HG03460 (cell line): ENCODE data around the gene PRG2.
"Not testable (repeated sequence)": the region's sequence is repeated elsewhere in the genome, so short reads cannot be mapped to it uniquely, and the experiment has no call there.

ENCODE experiments used
- ATAC-seq: cut with Tn5 transposase; IDR thresholded peaks from one replicate; pipeline ENCODE4 v1.9.1; 2021; ENCODE audit not compliant: unreplicated experiment

The PRG2 gene

DNA sequence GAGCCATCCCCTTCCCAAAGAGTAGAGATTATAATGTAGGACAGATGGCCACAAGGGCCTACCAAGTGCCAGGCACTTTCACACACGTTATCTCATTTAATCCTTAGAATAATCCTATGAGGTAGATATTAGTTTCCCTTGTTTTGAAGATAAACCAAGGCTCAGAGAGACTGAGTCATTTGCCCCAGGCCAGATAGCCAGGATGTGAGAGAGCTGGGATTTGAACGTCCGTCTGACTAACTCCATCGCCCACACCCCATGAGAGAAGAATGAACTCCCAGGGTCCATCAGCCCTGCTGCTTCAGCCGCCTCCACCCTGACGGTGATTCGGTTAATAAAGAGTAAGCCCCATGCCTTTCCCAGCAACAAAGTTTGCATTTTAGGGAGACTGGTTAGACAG lies 20.2 kb downstream of the PRG2 start:
- ATAC-seq = no peak

DNA sequence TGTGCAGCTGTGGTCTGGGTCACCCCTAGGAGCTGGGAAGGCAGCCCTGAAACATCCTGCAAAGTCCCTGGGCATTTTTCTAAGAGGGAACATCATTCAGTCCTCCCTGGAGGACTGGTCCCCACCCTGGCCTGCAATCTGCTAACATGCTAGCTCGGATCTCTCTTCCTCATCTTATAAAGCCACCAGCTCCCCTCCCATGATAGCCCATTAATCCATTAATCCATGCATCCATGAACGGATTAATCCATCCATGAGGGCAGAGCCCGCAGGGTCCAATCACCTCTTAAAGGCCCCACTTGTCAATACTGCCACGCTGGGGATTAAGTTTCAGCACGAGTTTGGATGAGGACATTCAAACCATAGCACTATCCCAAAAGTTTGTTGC lies 21.6 kb downstream of the PRG2 start:
- no peak for ATAC-seq

DNA sequence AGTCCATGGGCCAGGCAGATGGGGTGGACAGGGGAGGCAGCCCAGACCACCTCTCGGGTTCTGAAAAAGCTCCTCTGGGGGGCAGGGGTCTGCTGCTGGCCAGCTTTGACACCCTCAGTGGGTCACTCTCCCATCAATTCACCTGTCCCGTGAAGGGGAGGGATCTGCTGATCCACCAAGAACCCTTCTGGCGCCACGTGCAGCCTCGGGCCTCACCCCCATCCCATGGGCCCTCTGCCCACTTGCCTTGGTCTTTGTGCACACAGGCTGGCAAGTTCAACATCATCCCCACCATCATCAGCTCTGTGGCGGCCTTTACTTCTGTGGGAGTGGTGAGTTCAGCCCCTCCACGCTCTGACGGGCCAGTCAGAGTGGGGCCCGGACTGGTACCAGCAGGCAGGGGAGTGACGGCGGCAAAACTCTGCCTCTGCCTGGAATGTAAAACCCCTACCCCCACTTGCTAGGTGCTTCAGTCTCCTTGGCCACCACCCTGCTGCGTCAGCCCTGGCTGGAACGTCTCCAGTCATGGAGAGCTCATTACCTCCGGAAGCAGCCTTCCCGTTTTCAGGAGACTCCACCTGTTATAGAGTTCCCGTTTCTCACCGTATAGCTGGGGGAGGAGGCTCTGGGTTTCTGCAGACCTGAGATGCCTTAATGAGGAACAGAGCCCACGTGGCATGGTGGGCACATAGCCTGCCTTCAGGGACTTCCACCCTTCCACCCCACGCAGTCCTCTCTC lies 22.2 kb downstream of the PRG2 start:
- ATAC-seq = no peak

DNA sequence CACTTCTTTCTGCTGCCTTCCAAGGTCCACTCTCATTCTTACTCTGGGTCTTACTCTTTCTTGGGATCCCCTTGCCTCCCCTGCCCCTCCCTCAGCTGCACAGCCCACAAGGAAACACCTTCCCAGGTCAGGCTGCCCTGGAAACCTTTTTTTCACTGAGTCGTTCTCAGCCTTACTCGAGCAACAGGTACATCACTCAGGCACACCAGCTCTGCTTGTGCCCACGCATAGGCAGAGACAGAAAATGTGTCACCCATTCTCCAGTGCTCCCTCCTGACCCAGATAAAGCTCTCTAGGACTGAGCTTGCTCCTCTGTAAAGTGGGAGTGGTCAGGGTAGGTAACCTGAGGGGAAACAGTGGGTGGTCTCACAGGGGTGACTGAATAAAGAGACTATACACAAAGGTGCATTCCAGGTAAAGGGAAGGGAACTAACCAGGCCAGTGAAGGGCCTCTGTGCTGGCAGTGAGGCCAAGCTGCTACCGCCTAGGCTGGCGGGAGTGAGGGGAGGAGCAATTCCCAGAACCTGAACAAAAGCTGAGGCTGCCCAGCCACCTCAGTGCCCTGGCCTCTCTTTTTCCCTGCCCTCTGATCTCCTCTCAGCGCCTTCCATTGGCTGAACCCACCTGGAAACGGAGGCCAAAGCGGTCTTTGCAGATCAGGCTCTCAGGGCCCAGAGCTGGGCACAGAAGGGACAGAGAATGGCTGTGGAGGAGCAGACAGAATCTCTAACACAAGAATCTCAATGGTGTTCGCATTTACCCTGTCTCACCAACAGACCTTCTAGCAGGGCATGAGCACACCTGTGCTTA lies 25.4 kb downstream of the PRG2 start:
- no peak for ATAC-seq

DNA sequence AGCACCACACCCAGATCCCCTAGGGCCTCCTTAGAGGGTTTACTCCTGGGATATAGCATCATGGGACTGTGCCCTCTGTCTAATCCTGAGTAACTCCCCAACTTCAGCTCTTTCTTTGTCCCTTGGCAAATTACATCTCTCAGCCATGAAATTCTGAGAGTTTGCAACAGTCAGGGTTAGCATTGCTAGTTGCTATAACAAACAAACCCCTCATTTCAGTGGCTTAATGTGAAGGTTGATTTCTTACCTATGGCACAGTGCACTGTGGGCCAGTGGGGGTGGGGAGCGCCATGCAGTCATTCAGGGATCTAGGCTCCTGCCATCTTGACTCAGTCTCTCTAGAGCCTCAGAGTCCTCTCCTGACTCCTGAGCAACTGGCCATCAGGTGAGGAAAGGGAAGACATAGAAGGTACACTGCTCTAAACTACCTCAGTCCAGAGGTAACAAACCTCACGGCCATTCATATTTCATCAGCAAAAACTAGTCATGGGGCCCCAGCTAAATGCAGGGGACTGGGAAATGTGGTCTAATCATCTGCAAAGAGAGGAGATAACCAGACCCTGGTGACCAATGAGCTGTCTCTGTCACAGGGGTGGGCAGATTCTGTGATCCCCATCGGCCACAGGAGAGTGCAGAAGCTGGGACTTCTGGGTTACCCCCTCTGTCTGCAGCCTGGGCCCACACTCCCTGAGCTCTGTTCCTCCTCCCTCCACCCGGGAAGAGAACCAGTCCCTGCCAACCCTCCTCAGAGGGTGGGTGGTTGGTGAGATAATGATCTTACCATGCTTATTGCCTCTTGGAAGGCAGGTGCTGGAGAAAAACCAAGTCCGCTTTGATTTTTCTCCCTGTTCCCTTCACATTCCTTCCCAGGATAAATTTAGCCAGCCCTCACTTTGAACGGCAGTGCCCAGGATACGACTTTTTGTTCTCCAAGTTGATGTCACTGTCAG lies 27.0 kb downstream of the PRG2 start:
- no peak for ATAC-seq

DNA sequence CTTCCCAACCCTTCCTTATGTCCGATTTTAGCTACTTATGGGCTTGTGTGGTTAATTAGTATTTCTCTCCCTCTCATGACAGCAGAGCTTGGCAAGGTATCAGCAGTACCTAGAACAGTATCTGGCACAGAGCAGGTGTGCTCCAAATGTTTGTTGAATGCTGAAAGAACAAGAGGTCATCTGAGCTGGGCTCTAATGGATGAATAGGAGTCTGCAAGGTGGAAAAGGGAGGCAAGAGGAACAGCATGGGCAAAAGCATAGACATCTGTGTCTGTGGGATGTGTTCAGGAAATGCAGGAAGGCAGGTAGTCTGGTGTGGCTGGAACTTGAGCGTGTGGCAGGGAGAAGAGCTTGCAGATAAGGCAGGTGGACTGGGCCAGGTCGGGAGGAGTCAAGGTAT lies 28.5 kb downstream of the PRG2 start:
- ATAC-seq = no peak

DNA sequence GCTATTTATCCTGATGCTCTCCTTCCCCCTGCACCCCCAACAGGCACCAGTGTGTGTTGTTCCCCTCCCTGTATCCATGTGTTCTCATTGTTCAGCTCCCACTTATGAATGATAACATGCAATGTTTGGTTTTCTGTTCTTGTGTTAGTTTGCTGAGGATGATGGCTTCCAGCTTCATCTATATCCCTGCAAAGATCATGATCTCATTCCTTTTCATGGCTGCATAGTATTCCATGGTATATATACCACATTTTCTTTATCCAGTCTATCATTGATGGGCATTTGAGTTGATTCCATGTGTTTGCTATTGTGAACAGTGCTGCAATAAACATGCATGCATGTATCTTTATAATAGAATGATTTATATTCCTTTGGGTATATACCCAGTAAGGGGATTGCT lies 29.0 kb downstream of the PRG2 start:
- ATAC-seq = not testable (repeated sequence)

DNA sequence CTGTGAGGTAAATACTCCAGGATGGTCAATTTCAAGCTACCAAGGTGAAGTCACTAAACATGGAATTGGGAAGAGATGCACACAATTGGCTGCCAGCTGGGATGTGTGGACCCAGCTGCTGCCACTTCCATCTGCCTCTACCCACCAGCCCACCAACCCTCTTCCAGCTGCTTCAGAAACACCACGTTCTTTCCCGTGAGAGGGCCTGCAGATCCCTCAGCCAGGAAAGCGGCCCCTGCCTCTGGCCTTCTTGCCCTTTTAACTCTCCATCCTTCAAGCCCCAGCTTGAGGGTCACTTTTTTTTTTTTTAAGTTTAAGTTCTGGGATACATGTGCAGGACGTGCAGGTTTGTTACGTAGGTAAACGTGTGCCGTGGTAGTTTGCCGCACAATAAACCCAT lies 29.5 kb downstream of the PRG2 start:
- no peak for ATAC-seq

DNA sequence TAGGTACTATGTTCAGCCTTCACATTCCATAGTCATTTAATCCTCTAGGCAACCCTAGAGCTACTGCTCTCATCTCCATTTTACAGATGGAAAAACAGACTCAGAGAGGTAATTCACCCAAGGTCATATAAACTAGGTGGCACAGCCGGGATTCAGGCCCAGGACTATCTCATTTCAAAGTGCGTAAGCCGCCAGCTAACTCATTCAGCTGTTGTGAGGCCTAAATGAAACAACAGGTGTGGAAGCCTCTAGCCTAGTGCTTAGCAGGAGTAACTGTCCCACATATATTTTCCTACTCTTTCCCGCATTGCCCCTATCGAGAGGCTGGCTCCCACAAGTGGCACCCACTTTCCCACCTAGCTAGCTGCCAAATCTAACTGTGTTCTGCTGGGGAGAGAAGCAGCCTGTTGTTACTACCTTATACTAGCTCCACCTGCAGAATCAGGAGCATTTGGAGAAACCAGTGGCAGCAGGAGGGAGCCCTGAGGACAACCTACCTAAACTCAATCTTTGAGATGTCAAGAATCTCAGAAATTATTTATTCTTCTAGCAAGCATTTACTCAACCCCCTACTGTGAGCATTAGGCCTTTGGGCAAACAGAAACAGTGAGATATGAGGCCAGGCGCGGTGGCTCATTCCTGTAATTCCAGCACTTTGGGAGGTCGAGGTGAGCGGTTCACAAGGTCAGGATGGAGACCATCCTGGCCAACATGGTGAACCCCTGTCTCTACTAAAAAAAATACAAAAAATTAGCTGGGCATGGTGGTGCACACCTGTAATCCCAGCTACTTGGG lies 30.4 kb downstream of the PRG2 start:
- no peak for ATAC-seq

DNA sequence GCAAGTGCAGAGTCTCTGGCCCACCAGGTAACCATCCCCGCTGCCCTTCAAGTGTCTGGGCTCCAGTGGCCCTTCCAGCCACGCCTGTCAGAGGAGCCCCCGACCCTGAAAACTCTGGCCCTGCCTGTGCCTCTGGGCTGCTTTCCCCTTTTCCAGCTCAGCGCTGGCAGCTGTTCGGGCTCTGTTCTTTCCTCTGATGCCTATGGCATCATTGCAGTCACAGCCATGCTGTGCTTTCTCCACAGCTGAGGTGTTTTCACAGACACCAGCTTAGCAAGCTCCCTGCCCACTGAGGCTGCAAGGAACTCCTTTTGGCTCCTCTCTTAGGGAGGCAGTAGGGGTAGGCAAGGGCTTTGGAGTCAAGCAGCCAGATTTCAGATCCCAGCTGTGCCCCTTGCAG lies 31.1 kb downstream of the PRG2 start:
- ATAC-seq = no peak

DNA sequence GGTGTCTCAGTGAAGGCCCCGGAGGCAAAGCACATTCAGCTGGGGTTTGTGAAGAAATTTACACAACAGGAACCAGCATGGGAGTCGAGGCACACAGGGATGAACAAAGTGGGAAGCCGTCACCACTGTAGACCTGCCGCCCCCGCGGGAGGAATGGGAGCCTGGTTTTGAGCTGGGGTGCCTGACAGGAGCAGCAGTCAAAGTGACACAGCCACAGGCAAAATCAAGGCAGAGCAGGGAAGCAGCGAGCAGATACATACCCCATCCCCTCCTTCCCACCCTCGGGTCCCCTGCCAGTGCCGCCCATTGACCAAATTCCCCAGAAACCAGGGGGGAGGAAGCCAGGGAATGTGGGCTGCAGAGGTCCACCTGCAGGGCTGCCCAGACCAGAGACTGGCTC lies 31.5 kb downstream of the PRG2 start:
- no peak for ATAC-seq

DNA sequence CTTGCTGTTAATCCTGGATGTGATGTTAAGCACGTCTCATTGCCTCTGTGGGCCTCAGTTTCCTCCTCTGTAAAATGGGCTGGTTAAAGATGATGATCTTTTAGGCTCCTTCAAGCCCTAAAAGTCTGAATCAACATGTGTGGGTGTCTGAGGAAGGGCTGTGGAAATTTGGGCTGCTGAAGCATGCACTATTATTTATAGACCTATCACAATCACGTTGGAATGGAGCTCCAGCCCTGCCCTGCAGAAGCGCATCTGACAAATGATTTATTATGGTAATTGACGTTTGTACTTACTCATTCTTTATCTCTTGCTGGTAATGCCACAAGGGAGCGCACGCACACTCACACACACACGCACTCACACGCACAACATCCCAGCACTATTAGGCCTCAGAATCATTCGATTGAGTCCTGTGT lies 31.9 kb downstream of the PRG2 start:
- no peak for ATAC-seq

DNA sequence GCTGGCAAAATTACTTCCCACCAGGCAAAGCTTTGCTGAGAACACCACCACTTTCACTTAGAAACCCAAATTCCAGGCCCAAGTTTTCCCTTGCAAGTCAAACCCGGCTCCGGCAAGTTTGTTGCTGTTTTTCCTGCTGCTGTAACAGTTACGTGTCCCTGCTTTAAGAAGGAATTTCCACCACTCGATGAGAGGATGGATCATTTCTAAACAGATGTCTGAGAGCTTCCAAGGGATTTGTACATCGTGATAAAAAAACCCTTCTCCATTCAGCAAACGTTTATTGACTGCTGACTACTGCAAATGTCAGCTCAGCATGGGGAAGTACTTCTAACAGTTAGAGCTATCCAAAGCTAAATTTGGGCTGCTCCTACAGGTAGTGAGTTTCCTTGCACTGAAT lies 32.6 kb downstream of the PRG2 start:
- ATAC-seq = no peak

DNA sequence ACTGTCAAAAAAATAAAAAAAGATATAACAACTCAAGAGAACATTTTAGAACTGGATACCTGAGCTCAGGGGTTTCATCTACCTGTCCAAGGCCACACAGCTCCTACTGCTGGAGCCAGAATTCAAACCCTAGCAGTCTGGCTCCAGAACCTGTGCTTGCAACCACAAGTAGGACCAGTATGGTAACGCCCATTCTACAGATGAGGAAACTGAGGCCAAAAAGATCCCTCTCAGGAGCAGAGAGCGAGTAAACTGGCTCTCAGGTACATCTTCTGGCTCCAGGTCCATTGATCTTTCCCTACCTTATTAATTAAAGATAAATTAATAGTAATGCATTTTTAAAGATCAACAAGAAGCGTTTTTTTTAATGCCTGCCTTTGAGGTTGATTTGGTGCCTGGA lies 33.1 kb downstream of the PRG2 start:
- no peak for ATAC-seq

DNA sequence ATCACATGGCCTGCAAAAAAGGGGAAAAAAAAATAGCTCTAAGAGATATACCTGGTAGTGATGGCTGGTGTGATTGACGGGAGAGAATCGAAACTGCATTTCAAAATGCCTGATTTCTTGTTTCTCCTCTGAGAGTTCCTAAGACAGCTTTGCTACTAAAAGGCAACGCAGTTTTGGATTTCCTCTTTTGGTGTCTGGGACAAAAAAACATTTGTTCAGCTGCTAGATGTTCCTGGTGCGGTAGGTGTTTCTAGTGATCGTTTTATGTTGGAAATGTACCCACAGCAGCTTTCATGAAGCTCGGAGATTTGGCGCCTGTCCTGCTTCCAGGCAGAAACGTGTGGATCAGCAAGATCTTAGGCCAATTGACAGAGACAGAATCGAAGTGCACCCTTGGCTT lies 34.2 kb downstream of the PRG2 start:
- ATAC-seq = no peak

DNA sequence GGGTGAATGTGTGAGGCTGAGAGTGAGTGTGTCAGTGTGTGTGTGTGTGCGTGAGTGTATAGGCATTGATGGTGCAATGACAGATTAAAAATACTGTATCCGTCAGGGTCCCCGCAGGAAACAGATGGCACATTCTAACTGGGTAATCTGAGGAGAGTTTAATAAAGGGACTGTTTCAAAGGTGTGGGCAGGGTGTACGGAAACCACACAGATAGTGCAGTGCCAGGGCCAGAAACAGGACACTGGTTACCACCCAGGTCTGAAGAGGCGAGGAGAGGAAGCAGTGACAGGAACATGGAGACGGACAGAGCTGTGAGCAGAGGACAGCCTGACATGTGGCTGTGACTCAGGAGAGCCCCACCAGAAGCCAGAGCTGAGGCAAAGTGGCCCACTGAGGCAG lies 35.8 kb downstream of the PRG2 start:
- ATAC-seq = no peak

DNA sequence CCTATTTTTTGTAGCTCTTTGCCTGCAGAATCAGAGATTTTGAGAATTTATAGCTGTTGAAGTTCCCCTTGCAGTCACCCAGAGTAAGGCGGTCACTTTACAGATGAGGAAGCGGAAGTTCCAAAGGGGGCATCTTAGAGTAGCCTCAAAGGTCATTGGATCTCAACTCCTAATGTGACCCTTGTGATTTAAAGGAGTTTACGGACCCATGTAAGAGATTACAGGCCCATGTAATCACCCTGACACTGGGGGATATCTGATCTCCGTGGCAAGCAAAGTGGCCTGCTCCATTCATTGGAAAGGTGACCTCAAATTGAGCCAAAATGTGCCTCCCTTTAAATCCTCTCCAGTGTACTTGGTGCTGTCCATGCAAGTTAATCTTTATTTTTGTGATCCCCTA lies 36.6 kb downstream of the PRG2 start:
- ATAC-seq = no peak

DNA sequence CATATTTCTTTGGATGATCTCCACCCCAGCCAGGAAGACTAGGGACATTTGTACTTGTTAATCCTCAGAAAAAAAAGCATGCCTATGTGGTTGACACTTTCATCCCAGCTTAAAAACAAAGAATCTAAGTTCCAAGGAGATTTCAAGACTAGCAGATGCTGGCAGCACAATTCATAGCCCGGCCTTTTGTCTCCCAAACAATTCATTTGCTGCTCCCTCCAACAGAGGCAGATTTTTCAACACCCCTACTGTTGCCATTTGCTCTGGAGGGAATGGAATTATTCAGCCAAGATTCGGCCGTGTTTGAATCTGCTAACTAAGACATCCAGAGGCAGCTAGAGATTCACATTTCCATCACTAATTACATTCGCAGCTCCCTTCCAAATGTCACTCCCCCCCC lies 37.0 kb downstream of the PRG2 start:
- ATAC-seq = no peak

DNA sequence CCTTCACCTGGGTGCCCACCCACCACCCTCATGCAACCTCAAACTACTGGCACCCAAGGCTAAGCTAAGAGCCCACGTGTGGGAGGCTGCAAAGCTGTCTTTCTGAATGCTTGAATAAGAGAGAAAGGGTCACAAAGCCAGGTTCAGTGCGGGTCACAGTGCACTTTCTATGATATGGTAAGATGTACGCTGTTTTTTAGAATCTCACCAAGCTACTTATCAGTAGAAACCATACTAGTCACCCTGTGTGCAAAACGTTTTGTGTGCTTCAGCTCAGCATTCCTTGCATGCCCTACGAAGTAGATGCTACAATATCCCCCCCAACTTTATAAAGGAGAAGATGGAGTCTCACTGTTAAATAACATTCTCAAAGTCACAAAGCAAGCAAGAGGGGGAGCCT lies 37.4 kb downstream of the PRG2 start:
- no peak for ATAC-seq

DNA sequence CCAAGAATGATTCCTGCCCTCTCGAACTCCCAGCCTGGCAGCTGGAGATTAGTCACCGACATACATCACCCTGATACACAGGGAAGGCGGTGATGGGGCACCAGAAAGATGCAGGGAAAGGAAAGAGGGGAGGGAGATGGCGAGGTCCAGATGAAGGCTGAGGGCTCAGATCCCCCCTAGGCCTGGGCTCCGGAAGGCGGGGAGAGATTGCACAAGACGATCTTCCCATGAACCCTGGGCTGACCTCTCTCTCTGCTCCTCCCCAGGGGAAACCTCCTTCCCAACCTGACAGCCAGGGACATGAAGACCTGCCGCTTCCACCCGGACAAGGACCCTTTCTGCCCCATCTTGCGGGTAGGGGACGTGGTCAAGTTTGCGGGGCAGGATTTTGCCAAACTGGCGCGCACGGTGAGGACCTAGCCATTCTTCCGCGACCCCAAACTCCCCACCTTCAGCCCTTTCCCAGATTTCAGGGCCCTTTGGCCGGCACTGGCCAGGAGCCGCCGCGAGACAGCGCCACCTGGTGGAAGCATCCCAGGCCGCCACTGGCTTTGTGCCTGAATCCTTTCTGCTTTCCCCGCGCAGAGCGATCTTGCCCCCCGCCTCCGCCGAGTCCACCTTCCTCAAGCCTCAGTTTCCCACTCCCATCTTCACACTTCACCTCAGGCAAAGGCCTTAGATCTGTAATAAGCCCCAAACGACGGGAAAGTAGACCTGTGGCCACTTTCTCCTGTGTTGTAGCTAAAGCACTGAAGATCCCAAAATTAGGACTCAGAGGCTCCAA lies 40.8 kb downstream of the PRG2 start:
- ATAC-seq = no peak
